ENCODE measurements around the gene C1QTNF5.

C1QTNF5 gene

DNA sequence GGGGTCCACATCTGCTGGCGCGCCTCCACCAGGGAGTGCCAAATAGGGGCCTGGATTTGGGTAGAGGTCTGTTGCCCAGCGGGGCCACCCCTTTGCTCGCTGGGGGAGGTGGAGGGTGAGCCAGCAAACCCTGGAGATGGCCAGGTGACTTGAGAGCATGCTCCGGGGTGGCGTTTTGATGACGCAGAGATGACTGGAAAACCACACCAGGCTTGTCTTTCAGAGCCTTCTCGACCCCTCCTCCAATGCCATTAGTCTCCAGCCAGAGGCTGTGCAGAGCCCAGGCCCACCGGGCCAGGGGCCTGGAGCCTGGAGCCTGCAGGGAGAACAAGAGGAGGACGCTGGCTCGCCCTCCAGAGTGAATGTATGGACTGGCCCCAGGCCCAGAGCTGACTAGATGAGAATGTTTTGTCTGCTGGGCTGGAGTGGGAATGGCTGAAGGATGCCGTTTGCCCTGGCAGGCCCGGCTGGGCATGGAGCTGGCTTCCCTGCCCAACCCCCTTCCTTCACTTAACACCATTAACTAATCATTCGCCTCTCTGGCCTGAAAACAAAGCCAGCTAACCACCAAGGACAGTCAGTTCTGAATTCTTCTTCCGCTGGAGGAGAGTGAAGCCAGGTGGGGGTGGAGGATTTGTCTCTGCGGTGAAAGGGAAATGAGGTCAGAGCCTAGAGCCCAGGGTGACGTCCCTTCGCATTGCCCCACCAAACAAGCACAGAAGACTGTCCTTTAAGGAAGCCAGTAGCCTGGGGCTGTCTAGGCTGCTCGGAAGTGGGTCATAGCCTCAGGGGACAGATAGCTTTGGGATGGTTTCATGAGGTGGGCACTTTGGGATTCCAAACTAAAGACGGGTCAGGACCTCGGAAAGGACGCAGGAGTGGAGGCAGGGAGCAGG lies 22.2 kb downstream of the C1QTNF5 start:
- DNase-seq (ENCODE audit: low read depth in 2 of 2) = no peak

DNA sequence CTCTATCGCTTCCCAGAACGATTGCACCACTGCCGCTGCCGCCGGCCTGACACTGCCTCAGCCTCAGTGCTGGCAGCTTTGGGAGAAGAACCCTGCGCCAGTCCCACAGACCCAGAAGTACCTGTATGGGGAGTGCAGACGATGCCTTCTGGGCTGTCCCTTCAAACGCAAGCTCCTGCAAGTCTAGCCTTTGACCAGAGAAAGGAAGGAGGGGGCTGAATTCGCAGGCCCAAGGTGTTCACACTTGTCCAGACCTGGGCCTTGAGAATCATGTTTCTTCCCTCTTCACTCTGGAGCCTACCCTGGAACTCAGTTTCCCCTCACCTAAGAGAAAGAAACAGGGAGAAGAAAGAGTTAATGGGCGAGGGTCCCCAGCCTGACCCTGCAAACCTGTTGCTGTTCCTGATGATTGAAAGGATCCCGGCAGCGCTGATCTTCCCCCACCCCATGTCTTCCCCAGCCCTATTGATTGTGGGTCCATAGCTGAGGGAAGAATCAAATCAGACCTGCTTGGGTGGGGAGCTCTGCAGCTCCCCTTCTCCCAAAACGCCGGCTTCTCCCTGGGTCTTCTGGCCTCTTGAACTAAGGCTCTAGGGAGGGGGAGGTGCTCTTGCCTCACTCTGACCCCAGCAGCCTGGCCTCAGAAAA lies 23.0 kb downstream of the C1QTNF5 start:
- DNase-seq (ENCODE audit: low read depth in 2 of 2) = no peak

DNA sequence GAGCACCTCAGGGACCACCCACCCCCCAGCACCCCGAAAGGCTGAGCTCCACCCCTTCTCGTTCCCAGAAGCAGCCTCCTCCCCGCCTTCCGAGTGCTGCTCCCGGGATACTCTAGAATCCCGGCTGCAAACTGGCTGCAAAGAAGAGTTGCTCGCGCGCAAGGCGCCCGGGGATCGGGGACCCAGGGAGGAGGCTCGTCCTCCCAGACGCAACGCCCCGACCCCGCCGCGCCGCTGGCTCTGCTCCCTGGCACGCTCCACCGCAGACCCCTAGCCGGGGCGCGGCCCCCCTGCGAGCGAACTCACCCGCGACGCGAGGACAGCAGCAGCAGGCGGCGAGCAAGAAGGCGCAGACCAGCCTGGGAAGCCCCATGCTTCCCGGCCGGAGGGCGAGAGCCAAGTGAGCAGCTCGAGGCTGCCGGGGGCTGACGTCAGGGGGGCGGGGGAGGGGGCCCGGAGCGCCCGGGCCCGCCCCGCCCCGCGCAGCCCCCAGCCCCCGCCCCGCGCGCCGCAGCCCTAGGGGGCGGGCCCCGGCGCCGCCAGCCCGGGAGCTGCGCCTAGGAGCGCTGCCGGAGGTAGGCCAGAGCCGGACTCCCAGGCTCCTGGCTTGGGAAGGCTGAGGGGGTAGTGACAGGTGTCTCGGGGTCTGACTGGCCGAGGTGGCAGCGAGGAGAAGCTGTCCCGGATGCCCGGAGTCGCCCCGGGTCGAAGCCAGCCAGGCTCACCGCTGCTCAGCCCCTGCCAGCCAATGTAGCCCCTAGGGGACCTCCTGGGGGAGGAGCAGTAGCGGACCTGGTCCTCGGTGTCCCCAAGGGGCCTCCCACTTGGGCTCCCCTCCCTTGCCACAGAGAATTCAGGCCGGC lies 23.7 kb downstream of the C1QTNF5 start, which contains the start of gene MCAM:
Gene MCAM, minus strand, starts transcription at position 402 of the 863 bp plus-strand sequence. Its CDS starts 29 bp downstream, at position 373.
- no peak for DNase-seq (ENCODE audit: low read depth in 2 of 2)

GRCh38 chr11:119316016-119316728 lies 24.5 kb downstream of the C1QTNF5 start:
- no peak for DNase-seq (ENCODE audit: low read depth in 2 of 2)

DNA sequence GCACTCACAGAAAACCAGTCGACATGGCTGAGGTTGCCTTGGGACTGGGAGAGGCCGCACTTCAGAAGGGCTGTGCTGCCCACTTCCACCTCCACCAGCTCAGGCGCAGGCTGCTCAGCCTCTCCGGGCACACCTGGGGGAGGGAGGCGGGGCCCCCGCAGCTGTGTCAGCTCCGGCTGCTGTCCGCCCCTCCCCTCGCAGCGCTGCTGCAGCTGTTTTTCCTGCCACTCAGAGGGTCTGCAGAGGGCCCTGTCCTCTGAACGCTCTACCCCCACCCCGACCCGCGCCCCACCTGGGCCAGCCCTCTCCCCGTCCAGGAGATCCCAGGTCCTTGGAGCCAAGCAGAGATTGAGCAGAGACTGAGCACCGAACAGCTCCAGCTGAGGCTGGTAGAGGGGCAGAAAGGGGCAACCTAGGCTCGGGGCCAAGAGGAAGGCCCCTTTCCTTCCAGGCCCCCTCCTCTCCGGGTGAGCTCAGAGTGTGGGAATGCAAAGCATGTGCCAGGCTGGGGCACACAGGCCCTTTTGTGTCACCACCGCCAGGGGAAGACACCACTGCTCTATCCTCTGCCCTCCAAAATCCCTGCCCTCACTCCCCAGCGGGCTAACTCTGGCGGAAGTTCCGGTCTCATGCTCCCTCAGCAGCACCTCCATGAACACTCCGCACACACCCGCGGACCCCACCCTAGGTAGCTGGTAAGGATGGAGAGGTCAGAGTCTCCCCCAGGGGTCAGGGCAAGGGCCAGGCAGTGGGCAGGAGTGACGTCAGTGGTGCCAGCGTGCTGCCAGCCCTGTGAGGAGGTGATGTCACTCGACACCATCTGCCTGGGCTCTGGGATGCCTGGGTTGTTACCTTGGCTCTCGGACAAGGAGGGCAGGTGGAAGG lies 25.3 kb downstream of the C1QTNF5 start:
- no peak for DNase-seq (ENCODE audit: low read depth in 2 of 2)

DNA sequence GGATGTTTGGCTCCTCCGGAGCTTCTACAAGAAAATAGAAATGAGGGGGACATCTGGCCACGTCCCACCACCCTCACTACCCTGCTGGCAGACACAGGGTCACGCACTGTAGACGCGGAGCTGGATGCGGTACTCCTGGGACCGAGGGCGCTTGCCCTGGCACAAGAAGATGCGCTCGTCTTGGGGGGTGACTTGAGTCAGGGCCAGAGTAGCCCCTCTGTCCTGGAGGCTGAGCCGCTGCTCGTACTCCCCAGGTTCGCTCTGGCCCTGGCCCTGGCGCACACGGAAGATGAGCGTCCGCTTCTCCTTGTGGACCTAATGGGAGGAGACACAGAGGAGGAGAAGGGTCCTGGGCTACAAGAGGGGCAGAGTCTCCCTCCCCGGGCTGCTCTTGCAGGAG lies 26.0 kb downstream of the C1QTNF5 start:
- DNase-seq (ENCODE audit: low read depth in 2 of 2) = no peak

DNA sequence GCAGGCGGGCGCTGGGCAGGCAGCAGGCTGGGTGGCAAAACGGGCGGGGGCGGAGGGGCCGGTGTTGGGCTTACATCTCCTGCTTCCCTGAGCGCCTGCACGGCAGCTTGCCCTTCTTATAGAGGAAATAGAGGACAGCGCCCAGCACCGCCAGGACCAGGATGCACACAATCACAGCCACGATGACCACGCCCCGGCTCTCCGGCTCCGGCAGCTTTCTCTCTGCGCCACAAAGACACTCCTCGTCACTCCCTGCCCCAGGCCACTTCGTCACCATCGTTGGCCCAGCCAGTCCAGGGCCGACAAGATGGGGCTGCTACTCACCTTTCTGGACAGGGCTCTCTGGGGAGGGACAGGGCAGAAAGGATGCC lies 30.0 kb downstream of the C1QTNF5 start:
- no peak for DNase-seq (ENCODE audit: low read depth in 2 of 2)

DNA sequence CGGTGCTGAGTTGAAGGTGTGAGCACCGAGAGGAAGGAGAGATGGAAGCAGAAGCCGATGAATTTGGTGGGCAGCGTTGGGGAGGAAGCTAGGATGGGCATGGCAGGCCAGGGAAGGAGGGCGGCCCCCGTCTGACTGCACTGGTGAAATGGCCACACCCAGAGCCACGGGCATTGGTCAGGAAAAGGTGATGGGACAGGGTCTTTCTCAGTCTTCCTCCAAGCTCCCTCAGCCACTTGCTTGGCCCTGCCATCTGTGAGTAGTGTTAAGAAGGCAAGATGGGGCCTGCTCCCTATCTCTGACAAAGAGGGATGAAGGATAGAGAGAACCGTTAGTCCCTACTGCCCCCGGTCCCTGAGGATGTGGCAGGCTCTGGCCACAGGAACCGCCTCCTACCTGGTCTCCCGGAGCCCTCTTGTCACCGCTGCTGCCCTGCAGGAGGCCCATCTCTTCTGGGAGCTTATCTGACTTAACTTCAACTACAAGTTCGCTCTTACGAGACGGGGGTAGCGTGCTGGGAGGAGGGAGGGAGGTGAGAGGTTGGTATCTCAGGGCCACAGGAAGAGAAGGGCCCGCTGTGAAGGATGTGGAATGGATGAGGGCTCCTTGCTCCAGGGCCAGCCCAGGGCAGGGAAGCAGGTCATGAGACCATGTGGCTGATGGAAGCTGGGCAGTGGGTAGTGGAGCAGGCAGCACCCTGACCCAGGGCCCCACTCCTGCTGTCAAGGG lies 30.6 kb downstream of the C1QTNF5 start:
- DNase-seq (ENCODE audit: low read depth in 2 of 2) = no peak

- DNase-seq (ENCODE audit: low read depth in 2 of 2) = no peak
Measured at GRCh38 chr11:119309411-119309810, 31.3 kb downstream of the C1QTNF5 start.

DNA sequence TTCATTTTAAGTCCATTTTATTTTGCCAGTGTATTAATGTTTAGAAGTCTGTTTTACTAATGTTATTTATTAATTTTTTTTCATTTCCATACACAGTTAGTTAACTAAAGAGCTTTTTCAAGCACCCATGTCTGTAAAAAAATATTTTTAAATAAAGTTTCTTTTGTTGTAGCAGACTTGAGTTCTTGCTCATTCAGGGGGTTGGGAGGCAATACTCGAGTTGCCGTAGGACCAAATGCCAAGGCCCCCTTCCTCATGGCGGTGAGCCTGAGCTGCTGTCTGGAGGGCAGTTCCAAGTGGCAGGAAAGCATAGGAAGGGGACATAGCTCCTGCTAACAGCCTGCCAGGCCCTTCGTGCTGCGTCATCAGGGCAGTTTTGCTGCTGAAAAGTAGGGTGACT lies 32.7 kb downstream of the C1QTNF5 start:
- DNase-seq (ENCODE audit: low read depth in 2 of 2) = no peak

DNA sequence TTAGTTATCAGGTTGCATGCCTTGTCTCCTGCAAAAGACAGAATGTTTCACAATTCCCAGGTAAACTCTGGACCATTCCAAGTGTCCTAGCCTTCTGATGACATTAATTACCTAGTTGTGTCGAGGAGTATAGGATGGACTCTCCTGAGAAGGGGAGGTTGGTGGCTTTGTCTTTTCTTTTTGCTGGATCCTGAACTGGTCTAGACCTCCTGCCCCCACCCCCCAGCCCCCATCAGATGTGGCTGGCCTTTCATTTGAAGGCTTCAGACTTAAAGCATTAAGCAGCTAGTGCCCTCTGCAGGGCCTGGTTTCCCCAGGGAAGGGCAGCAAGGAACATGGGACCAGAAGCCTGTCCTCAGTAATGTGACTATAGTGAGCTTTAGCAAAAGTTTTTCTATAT lies 33.5 kb downstream of the C1QTNF5 start:
- no peak for DNase-seq (ENCODE audit: low read depth in 2 of 2)

- no peak for DNase-seq (ENCODE audit: low read depth in 2 of 2)
Measured at GRCh38 chr11:119306373-119306890, 34.3 kb downstream of the C1QTNF5 start.

DNA sequence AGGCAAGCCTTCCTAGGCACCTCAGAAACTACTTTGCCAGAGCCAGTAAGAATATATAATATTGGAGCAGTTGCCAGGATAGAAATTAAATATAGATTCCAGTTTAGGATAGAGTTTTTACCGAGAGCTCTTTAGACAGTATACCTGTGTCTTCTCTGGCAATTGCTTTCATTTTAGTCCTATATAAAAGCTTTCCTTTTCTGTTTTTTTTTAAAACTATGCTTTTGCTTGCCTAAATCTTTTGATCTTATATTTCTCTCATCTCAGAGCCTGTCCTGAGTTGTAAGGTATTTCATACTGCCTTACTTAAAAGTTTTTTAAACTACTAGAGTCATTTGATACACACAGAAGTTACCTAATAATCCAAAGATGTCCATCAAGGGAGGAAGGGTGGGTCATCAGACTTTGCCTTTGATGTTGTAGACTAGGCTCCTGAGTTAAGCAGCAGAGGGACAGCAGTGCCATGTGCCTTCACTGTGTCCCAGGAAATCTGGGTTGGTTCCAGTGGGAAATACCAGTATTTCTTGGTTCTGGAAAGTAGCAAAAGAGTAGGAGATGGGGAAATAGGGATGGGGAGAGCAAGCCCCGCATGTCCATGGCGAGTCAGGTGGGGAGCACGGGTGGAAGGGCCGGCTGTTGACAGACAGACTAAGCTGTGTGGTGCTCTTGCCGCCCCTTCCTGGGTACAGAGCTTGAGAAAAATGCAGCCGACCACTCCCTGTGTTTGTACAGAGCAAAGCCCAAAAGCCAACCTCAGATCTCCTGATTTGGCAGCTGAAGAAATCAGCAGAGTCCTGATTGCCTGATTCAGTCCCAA lies 34.9 kb downstream of the C1QTNF5 start:
- DNase-seq (ENCODE audit: low read depth in 2 of 2) = no peak

GRCh38 chr11:119303227-119303718 lies 37.4 kb downstream of the C1QTNF5 start:
- no peak for DNase-seq (ENCODE audit: low read depth in 2 of 2)

DNA sequence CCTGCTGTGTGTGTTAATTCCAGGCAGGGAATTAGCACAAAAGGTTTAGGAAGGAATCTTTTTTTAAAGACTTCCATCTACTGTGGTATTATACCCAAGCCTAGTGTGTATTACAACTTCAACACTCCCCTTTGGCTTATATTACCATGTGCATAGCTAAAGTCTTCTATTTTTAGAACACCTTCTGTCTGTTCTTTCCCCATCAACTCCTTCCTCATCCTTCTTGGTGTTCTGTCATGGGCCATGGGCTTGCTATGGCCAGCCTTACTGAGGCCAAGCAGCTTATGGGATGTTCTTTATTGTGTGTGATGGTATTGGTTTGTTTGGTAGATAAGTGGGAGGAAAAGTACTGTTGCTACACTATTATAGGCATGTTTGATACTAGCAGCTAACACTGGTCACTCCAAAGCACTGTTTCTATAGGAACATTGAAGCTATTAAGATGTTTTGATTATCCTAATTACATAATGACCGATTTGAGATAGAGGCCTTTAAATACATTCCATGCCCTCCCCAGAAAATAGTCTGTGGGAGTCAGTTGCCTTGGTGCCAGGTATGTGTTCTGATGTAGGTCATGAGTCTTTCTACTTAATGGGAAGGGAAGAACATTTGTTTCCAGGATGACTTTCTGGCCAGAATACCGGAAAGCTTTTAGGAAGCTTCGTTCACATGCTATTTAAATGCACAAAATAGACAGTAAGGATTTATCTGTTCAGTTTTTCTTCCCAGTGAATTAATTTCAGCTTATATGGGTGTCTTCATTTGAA lies 40.3 kb downstream of the C1QTNF5 start:
- no peak for DNase-seq (ENCODE audit: low read depth in 2 of 2)

GRCh38 chr11:119299416-119299815 lies 41.3 kb downstream of the C1QTNF5 start:
- DNase-seq (ENCODE audit: low read depth in 2 of 2) = no peak

DNA sequence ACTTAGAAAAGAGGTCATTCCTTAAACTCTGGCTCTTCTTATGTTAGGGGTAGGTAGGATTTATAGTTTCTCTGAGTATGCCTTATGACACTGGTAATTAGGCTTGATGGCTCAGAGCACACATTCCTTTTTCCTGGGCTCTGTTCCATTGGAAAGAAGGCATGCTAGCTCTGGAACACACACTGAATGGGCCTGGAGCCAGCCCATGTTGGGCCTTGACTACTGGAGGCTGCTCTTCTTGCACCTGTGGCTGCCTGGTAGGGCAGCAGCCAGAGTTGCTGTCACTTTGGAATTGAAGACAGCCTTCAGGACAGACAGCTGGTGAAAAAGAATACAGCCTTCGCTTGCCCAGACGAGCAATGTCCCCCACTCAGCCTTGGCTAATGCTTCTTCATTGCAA lies 42.0 kb downstream of the C1QTNF5 start:
- no peak for DNase-seq (ENCODE audit: low read depth in 2 of 2)

- DNase-seq (ENCODE audit: low read depth in 2 of 2) = no peak
Measured at GRCh38 chr11:119297938-119298337, 42.7 kb downstream of the C1QTNF5 start.

All from stimulated activated CD8-positive, alpha-beta memory T cell treated with anti-CD3 and anti-CD28 coated beads, Interleukin-15, amount 100 ng/mL, for 4 hours (primary cell).